ENCODE measurements around the gene AHDC1. TPM values are rescaled to one million over a fixed set of nuclear protein-coding genes. Genes with fewer than 3 reads are reported as not detected.
"Not testable (repeated sequence)": the region's sequence is repeated elsewhere in the genome, so short reads cannot be mapped to it uniquely, and the experiment has no call there.

The AHDC1 gene
- total RNA-seq, 1 donor from 2014 or later = 23.7 TPM

DNA sequence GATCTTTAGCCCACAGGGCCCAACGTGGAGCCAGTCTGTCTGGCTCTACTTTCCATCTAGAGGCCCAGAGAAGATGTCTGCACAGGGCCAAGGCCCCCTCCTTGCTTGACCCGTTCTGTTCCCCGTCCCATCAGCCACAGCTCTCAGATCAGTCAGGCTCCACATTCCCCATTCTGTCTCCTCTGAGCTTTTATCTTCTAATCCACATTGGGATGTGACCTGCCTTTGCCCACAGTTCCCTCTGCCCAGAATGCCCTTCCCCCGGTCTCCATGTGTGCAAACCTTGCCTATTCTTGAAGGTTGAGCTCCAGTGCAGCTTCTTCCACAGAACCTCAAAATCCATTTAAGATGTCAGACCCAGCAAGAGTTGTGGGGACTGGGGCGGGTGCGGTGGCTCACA, 60.7 kb downstream of the AHDC1 start:
- DNase-seq (no peak), ATAC-seq (no peak)
- intact Hi-C loops (cut with DNase I) = no loop called here
- H3K36me3 ChIP-seq = peaks cover 25% of the 10 kb centered on the region
- H3K9me3 ChIP-seq = no peaks in the 10 kb centered on the region
- H3K27me3 ChIP-seq (ENCODE audit: low read depth) = no peaks in the 10 kb centered on the region
- peaks cover 51% of the 10 kb centered on the region for H3K4me1 ChIP-seq
- peak overlapping the region; percentile 72 for H3K27ac ChIP-seq
- no peak for TF ChIP-seq CTCF (IDR thresholded peaks at IDR 0.05)
- H3K4me3 ChIP-seq = no peak overlapping the region

GRCh38 chr1:27542463-27543273, 61.3 kb downstream of the AHDC1 start:
- no peaks in the 10 kb centered on the region for H3K27me3 ChIP-seq (ENCODE audit: low read depth)

DNA sequence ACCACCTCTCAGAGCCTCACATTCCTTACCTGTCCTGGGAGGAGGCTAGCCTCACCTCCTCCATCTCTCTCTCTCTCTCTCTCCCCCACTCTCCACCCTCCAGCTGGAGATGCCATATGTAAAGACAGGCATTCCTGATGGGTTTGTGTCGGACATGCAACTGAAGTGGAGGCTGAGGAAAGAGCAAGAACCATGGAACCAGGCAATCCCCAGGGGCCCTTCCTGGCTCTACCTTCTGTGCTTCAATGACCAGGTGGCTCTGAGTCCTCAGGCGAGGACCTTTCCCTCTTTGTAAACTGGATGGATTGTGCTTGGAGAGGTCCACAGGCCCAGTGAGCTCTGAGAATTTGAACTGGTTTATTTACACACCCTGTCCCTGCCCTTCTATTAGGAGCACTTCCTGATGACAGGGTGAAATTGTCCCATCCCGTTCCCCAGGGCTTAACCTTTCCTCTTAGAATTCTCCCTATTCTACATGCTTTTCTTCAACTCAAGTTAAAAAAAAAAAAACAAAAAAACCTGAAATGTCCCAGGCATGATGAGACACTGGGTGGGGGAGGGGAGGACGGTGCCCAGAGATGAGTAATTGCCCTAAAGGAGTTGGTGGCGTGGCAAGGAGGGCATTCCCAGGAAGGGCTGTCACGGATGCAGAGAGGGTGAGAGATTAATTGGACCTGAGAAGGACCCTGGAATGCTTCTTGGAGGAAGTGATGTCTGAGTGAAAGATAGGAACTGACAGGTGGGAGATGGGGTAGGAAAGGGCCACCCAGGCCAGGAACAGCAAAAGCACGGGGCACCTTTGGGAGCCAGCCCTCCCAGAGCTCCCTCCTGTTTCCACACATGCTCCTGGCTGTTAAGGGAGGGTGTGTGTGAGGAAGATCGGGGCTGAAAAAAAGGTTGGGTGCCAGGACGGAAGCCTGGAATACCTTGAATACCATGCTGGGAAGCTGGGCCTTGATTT, 63.8 kb downstream of the AHDC1 start:
- Histone ChIP-seq H3K36me3 (peaks cover 5% of the 10 kb centered on the region), H3K27me3 (ENCODE audit: low read depth) (no peaks in the 10 kb centered on the region), H3K4me1 (peaks cover 57% of the 10 kb centered on the region), H3K27ac (peak overlapping the region; percentile 14), H3K9me3 (no peaks in the 10 kb centered on the region), H3K4me3 (no peak overlapping the region)
- DNase-seq (no peak), ATAC-seq (no peak)
- TF ChIP-seq CTCF (IDR thresholded peaks at IDR 0.05) = no peak
- intact Hi-C loops (cut with DNase I) = no loop called here

More at GRCh38 chr1:27542463-27543273, 61.3 kb downstream of the AHDC1 start:
- peak overlapping the region; percentile 72 for H3K27ac ChIP-seq
- H3K4me1 ChIP-seq = peaks cover 51% of the 10 kb centered on the region
- no peaks in the 10 kb centered on the region for H3K9me3 ChIP-seq
- TF ChIP-seq CTCF (IDR thresholded peaks at IDR 0.05) = no peak
- peaks cover 19% of the 10 kb centered on the region for H3K36me3 ChIP-seq
- DNase-seq = no peak
- intact Hi-C loops (cut with DNase I) = no loop called here
- peak; percentile 80 to 86 for ATAC-seq
- no peak overlapping the region for H3K4me3 ChIP-seq

GRCh38 chr1:27538793-27539192, 65.2 kb downstream of the AHDC1 start:
- peaks cover 14% of the 10 kb centered on the region for H3K36me3 ChIP-seq
- peaks cover 46% of the 10 kb centered on the region for H3K4me1 ChIP-seq
- no peak for DNase-seq
- intact Hi-C loops (cut with DNase I) = no loop called here
- no peak overlapping the region for H3K4me3 ChIP-seq
- H3K9me3 ChIP-seq = no peaks in the 10 kb centered on the region
- TF ChIP-seq CTCF (IDR thresholded peaks at IDR 0.05) = no peak
- no peak overlapping the region for H3K27ac ChIP-seq
- ATAC-seq = no peak
- no peaks in the 10 kb centered on the region for H3K27me3 ChIP-seq (ENCODE audit: low read depth)

DNA sequence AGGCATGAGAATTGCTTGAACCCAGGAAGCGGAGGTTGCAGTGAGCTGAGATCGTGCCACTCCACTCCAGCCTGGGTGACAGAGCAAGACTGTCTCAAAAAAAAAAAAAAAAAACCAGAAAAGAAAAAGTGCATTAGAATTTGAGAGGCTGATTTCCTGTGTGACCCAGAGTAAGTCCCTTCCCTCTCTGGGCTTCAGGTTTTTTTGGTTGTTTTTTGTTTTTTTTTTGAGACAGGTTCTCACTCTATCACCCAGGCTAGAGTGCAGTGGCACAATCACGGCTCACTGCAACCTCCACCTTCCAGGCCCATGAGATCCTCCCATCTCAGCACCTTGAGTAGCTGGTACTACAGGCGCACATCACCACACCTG, 65.7 kb downstream of the AHDC1 start:
- H3K27ac ChIP-seq; H3K4me3 ChIP-seq; H3K9me3 ChIP-seq; H3K27me3 ChIP-seq (ENCODE audit: low read depth); ATAC-seq; intact Hi-C loops (cut with DNase I); DNase-seq: not testable (repeated sequence)
- Histone ChIP-seq H3K36me3 (peaks cover 18% of the 10 kb centered on the region), H3K4me1 (peaks cover 42% of the 10 kb centered on the region)
